G401 (cell line): ENCODE data around the gene AP1M2. TPM values are rescaled to one million over a fixed set of nuclear protein-coding genes. Genes with fewer than 3 reads are reported as not detected.

Experiments
- DNase-seq: peaks from one replicate; pipeline ENCODE4 v3.0.0-alpha.2; 2015; ENCODE audit warnings: low spot score
- in situ Hi-C: cut with HindIII; loops from 2 replicates; pipeline ENCODE4 v1.10.0; 2016; ENCODE audit warnings: low sequenced_read_pairs, mixed read lengths
- total RNA-seq: library from RNA; depleted of rRNA; stranded (reverse); fragments of >200 nt; shearing (Covaris generic); gene quantifications from 2 replicates; pipeline ENCODE4 v1.2.3, GENCODE V29; 2014; rRNA removed

Gene AP1M2
- total RNA-seq: 75.0 and 80.7 TPM in 2 replicates

GRCh38 chr19:10587022-10587838 is at the start of gene AP1M2:
TSS of gene AP1M2 (minus strand) at chr19:10587312. CDS start at chr19:10587231, 81 bp downstream.
- in situ Hi-C loops: no loop called here
- no peak for DNase-seq

GRCh38 chr19:10636304-10636972 is 49.3 kb upstream of the AP1M2 start:
- in situ Hi-C loops: no loop called here
- DNase-seq: no peak

- DNase-seq: no peak
- in situ Hi-C loops: no loop called here
Observed at GRCh38 chr19:10634963-10635362, 47.9 kb upstream of the AP1M2 start.

- no peak for DNase-seq
- in situ Hi-C loops: no loop called here
Observed at GRCh38 chr19:10634430-10634829, 47.3 kb upstream of the AP1M2 start.

GRCh38 chr19:10631874-10632273 is 44.8 kb upstream of the AP1M2 start:
- in situ Hi-C loops: no loop called here
- no peak for DNase-seq

- in situ Hi-C loops: no loop called here
- no peak for DNase-seq
Observed at GRCh38 chr19:10625762-10626138, 38.6 kb upstream of the AP1M2 start.

- in situ Hi-C loops: no loop called here
- DNase-seq: peak; percentile 53
Observed at GRCh38 chr19:10625003-10625761, 38.1 kb upstream of the AP1M2 start, which contains the start of gene SLC44A2. TSS of gene SLC44A2 (plus strand) at chr19:10625553. CDS start at chr19:10625634, 81 bp downstream.

- DNase-seq: no peak
- in situ Hi-C loops: no loop called here
Observed at GRCh38 chr19:10624585-10624984, 37.5 kb upstream of the AP1M2 start.

- in situ Hi-C loops: no loop called here
- no peak for DNase-seq
Observed at GRCh38 chr19:10621966-10622365, 34.9 kb upstream of the AP1M2 start.

GRCh38 chr19:10620786-10621185 is 33.7 kb upstream of the AP1M2 start:
- in situ Hi-C loops: no loop called here
- no peak for DNase-seq

- in situ Hi-C loops: no loop called here
- DNase-seq: no peak
Observed at GRCh38 chr19:10618846-10619245, 31.7 kb upstream of the AP1M2 start.

- in situ Hi-C loops: no loop called here
- DNase-seq: no peak
Observed at GRCh38 chr19:10617409-10618121, 30.5 kb upstream of the AP1M2 start.

- DNase-seq: no peak
- in situ Hi-C loops: no loop called here
Observed at GRCh38 chr19:10615429-10616023, 28.4 kb upstream of the AP1M2 start.

GRCh38 chr19:10612499-10613119 is 25.5 kb upstream of the AP1M2 start:
- peak; percentile 17 for DNase-seq
- in situ Hi-C loops: no loop called here

- peak; percentile 26 for DNase-seq
- in situ Hi-C loops: no loop called here
Observed at GRCh38 chr19:10611907-10612306, 24.8 kb upstream of the AP1M2 start.

- in situ Hi-C loops: no loop called here
- no peak for DNase-seq
Observed at GRCh38 chr19:10604460-10604980, 17.4 kb upstream of the AP1M2 start.

- in situ Hi-C loops: no loop called here
Observed at GRCh38 chr19:10603873-10604459, 16.9 kb upstream of the AP1M2 start.

More at GRCh38 chr19:10603873-10604459, 16.9 kb upstream of the AP1M2 start:
- no peak for DNase-seq
